ENCODE measurements around the gene DSCAML1. TPM values are rescaled to one million over a fixed set of nuclear protein-coding genes. Genes with fewer than 3 reads are reported as not detected.

The DSCAML1 gene
- total RNA-seq, 2 donors from 2014 or later: 0.33 to 1.6 TPM

DNA sequence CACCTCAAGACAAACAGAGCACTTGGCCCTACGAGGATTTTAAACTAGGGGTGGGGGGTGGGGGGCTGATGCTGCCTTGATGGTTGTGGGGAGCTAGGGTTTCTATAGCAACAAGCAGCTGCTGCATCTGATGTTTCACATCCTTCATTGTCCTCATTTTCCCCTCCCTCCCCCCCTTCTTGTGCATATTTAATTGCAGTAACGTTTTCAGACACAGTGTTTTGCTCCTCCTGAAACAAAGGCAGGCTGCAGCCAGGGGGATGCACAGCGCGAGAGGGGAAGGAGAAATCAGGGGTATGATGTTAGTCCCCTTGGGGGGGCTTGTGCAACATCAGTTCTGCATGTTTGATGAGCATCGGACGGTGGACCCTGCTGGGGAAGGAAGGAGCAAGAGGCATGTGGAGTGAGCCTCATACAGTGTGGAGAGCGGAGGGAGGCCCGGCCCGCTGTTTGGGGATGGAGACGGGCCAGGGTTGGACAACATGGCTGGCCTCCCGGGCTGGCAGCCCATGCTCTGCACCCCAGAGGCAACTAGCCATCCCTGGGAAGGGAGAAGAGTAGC, 261.1 kb downstream of the DSCAML1 start:
- Histone ChIP-seq H3K4me1 (no peaks in the 10 kb centered on the region), H3K36me3 (replicated peaks in 1 of 2; ENCODE audit: insufficient read depth in 1 of 2, low read depth in 2 of 2) (no peaks in the 10 kb centered on the region), H3K4me3 (no peak overlapping the region), H3K27me3 (no peaks in the 10 kb centered on the region), H3K27ac (peak overlapping the region in 1 of 4 donors; percentile 50), H3K9me3 (no peaks in the 10 kb centered on the region)
- ATAC-seq: no peak
- DNase-seq: no peak
- intact Hi-C loops (cut with DNase I): no loop called here
- WGBS, 2 donors: 53 to 60% methylated on average over 11 of the region's 11 CpGs
- TF ChIP-seq, protein P1, sequence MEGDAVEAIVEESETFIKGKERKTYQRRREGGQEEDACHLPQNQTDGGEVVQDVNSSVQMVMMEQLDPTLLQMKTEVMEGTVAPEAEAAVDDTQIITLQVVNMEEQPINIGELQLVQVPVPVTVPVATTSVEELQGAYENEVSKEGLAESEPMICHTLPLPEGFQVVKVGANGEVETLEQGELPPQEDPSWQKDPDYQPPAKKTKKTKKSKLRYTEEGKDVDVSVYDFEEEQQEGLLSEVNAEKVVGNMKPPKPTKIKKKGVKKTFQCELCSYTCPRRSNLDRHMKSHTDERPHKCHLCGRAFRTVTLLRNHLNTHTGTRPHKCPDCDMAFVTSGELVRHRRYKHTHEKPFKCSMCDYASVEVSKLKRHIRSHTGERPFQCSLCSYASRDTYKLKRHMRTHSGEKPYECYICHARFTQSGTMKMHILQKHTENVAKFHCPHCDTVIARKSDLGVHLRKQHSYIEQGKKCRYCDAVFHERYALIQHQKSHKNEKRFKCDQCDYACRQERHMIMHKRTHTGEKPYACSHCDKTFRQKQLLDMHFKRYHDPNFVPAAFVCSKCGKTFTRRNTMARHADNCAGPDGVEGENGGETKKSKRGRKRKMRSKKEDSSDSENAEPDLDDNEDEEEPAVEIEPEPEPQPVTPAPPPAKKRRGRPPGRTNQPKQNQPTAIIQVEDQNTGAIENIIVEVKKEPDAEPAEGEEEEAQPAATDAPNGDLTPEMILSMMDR (IDR thresholded peaks at IDR 0.05): no peak
- TF ChIP-seq POLR2A (IDR thresholded peaks at IDR 0.05): no peak

DNA sequence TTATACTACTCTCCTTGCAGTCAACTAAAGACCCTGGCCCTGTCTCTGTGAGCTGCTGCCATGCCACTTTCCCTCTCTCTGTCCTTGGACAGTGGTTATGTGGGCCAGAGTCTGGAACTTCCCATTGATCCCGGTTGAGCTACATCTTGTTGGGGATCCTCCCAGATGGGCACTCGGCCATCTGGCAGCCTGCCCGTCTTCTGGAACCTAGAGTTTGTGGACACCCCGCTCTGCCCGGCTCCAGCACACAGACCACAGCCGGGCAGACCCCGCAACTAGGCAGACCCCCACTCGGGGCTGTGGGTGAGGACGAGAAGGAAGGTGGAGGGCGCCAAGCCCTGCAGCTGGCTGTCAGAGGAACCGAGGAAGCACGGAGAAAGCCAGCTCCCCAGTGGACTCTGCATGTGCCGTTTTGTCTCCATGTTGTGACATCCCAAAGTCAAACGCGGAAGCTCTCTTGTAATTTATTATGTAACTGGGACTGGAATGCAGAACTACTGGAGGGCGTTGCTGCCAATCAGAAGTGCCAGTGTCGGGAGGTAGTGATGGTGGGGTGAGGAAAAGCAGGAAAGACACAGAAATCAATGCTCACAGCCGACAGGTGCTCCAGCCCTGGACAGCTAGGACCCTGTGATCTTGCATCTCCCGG, 261.7 kb downstream of the DSCAML1 start:
- Histone ChIP-seq H3K27me3 (no peaks in the 10 kb centered on the region), H3K9me3 (no peaks in the 10 kb centered on the region), H3K4me1 (no peaks in the 10 kb centered on the region), H3K27ac (peak overlapping the region in 2 of 4 donors; percentile 49 to 50), H3K4me3 (no peak overlapping the region), H3K36me3 (replicated peaks in 1 of 2; ENCODE audit: insufficient read depth in 1 of 2, low read depth in 2 of 2) (no peaks in the 10 kb centered on the region)
- ATAC-seq (peak; percentile 78), DNase-seq (peak; percentile 45 to 63 (median 52))
- intact Hi-C loops (cut with DNase I): no loop called here
- 14 to 25% methylated on average over 9 to 19 of the region's 19 CpGs for WGBS, 2 donors
- TF ChIP-seq, protein P1 (IDR thresholded peaks at IDR 0.05): no peak
- TF ChIP-seq POLR2A (IDR thresholded peaks at IDR 0.05): no peak

DNA sequence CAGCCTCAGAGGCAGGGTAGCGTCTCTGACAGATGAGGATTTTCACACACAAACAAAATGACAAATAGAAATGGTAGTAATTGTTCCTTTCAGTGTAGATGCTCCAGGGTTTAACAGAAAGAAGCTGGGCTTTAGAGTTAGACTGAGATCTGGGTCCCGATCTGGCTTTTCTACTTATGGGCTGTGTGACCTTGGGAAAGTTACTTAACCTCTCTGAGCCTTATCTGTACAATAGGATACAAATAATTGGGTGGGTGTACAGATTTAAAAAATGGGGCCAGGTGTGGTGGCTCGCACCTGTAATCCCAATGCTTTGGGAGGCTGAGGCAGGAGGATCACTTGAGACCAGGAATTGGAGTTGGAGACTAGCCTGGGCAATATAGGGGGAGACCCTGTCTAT, 264.4 kb downstream of the DSCAML1 start:
- Histone ChIP-seq H3K27me3 (no peaks in the 10 kb centered on the region), H3K9me3 (no peaks in the 10 kb centered on the region), H3K4me3 (no peak overlapping the region), H3K36me3 (replicated peaks in 1 of 2; ENCODE audit: insufficient read depth in 1 of 2, low read depth in 2 of 2) (no peaks in the 10 kb centered on the region), H3K4me1 (peaks cover 8% of the 10 kb centered on the region), H3K27ac (no peak overlapping the region)
- WGBS, 2 donors: 62 to 80% methylated on average over 3 of the region's 3 CpGs
- intact Hi-C loops (cut with DNase I): no loop called here
- ATAC-seq (no peak), DNase-seq (no peak)
- TF ChIP-seq, protein P1 (IDR thresholded peaks at IDR 0.05): no peak
- no peak for TF ChIP-seq POLR2A (IDR thresholded peaks at IDR 0.05)

DNA sequence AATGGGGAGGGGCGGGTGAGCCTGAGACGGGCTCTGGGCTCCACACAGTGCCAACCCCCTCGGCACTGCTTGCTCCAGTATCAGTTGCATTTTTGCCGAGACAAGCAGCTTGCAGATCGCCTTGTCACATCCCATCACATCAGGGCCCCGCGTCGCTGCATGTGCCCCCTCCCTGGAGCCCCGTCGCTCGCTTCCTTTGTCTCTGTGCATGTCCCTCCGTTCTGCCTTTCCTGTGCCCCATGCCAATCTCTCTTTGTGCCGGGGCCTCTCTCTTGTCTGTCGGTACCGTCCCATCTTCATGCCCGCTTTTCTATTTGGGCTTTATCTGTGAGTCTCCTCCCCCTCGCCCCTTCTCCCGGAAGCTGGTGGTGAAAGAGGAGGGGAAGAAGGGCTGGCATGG, 267.2 kb downstream of the DSCAML1 start:
- H3K36me3 ChIP-seq (replicated peaks in 1 of 2; ENCODE audit: insufficient read depth in 1 of 2, low read depth in 2 of 2): no peaks in the 10 kb centered on the region
- DNase-seq: no peak
- ATAC-seq: no peak
- intact Hi-C loops (cut with DNase I): no loop called here
- 59 to 75% methylated on average over 18 of the region's 18 CpGs for WGBS, 2 donors
- peaks cover 8% of the 10 kb centered on the region for H3K4me1 ChIP-seq
- no peaks in the 10 kb centered on the region for H3K27me3 ChIP-seq
- no peak overlapping the region for H3K4me3 ChIP-seq
- no peak overlapping the region for H3K27ac ChIP-seq
- no peak for TF ChIP-seq POLR2A (IDR thresholded peaks at IDR 0.05)
- TF ChIP-seq, protein P1 (IDR thresholded peaks at IDR 0.05): no peak
- no peaks in the 10 kb centered on the region for H3K9me3 ChIP-seq
